ENCODE results near the gene CCDC92. TPM values are rescaled to one million over a fixed set of nuclear protein-coding genes. Genes with fewer than 3 reads are reported as not detected.

Gene CCDC92
- total and polyA plus RNA-seq, 2 of the 8 experiments (the other 6 are each of a cell fraction or from before 2014, with no cell fraction given): 0.43 to 0.51 TPM

GRCh38 chr12:123943816-123944215 lies 28.8 kb downstream of the CCDC92 start (continued):
- TF ChIP-seq CHD1 (IDR thresholded peaks at IDR 0.05; ENCODE audit: low read depth, low read length) (no peak), RBBP5 (IDR thresholded peaks at IDR 0.05; ENCODE audit: borderline replicate concordance, low read depth, low read length) (no peak), MAX (IDR thresholded peaks at IDR 0.05) (no peak), SP2 (IDR thresholded peaks at IDR 0.05; ENCODE audit: low read length) (no peak), EP300 (IDR thresholded peaks at IDR 0.05; ENCODE audit: borderline replicate concordance in 1 of 2, low read depth in 2 of 2, low read length in 2 of 2) (no peak), BCL11A (IDR thresholded peaks at IDR 0.05; ENCODE audit: low read depth in 2 of 2, low read length in 2 of 2) (no peak), TEAD4 (IDR thresholded peaks at IDR 0.05; ENCODE audit: low read depth, low read length) (no peak)
